AG09309 (cell line): ENCODE data around the gene CCDC187.

Source experiments
- DNase-seq: peaks from one replicate; pipeline ENCODE4 v3.0.0-alpha.2; 2010; ENCODE audit warnings: low read depth
- H3K4me3 ChIP-seq: 2 replicates; pipeline ENCODE4 v1.5.1; 2011; ENCODE audit warnings: mild to moderate bottlenecking, low read depth, low read length, moderate library complexity; ENCODE audit not compliant: control insufficient read depth
- CTCF ChIP-seq: IDR thresholded peaks from 2 replicates; pipeline ENCODE4 v1.5.1; 2011; ENCODE audit warnings: mild to moderate bottlenecking, low read depth, low read length, inconsistent platforms; ENCODE audit not compliant: insufficient read depth, control insufficient read depth; ENCODE audit errors: missing control alignments

CCDC187 gene

GRCh38 chr9:136303066-136303824 is 649 bp downstream of the CCDC187 start:
- H3K4me3 ChIP-seq: no peak overlapping the region
- DNase-seq: no peak
- no peak for TF ChIP-seq CTCF

- no peak overlapping the region for H3K4me3 ChIP-seq
- no peak for DNase-seq
- TF ChIP-seq CTCF: no peak
These were observed 1.4 kb downstream of the CCDC187 start for GRCh38 chr9:136302527-136302926.

- H3K4me3 ChIP-seq: no peak overlapping the region
- DNase-seq: no peak
- TF ChIP-seq CTCF: no peak
These were observed 3.0 kb downstream of the CCDC187 start for GRCh38 chr9:136300866-136301265.

DNA sequence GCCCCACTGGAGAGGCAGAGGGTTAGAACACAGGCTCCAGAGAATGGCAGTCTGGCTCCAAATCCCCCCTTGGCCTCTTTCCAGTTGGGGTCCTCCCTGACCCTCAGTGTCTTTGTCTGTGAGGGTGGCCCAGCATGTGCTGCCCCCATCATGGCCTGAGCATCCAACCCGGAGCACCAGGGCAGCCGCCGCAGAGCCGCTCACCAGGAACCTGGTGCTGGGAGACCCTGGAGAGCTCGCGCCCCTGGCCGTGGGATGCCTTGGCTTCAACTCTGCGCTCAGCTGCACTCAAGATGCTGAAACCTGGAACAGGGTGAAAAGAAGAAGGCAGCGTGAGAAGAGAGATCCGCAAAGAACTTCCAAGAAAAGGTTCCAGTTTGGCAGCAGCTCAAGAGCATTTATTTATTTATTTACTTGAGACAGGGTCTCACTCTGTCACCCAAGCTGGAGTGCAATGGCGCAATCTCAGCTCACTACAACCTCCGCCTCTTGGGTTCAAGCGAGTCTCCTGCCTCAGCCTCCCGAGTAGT is 3.8 kb downstream of the CCDC187 start:
- no peak overlapping the region for H3K4me3 ChIP-seq
- TF ChIP-seq CTCF: no peak
- no peak for DNase-seq

GRCh38 chr9:136299541-136299940 is 4.4 kb downstream of the CCDC187 start:
- no peak for DNase-seq
- no peak overlapping the region for H3K4me3 ChIP-seq
- no peak for TF ChIP-seq CTCF

GRCh38 chr9:136299116-136299515 is 4.8 kb downstream of the CCDC187 start:
- no peak for DNase-seq
- no peak for TF ChIP-seq CTCF

More at GRCh38 chr9:136299116-136299515, 4.8 kb downstream of the CCDC187 start:
- no peak overlapping the region for H3K4me3 ChIP-seq
